Spleen (tissue), 7 donors: ENCODE measurements around the gene PRUNE2.

Experiments used
- CTCF ChIP-seq, 11 experiments: fragments of 200-600 bp in 7 of 11; fragments of 450-650 bp in 4 of 11; sonication (generic) in 4 of 11; IDR thresholded peaks in 8 of 11; conservative IDR thresholded peaks in 3 of 11; 1 replicate in 7 of 11; 2 replicates in 4 of 11; pipeline versions ENCODE4 v1.4.0 to v1.8.0; 2016 to 2021; ENCODE audit warnings: antibody characterized with exemption in 11 of 11, inconsistent platforms in 4 of 11, mild to moderate bottlenecking in 1 of 11
- POLR2A ChIP-seq, 3 donors: fragments of 450-650 bp; IDR thresholded peaks; one replicate each; pipeline ENCODE4 v1.5.1; 2017; ENCODE audit warnings: antibody characterized with exemption in 3 of 3, mild to moderate bottlenecking in 1 of 3
- POLR2AphosphoS5 ChIP-seq, 3 donors: sonication (generic); formaldehyde crosslinking; IDR thresholded peaks; one replicate each; pipeline ENCODE4 v1.5.1; 2017; ENCODE audit warnings: antibody characterized with exemption in 3 of 3
- donor health status: DM: no; HTN: no; CAD: no; lungs with moderate emphysema.
- donor health status: DM: no; HTN: no; CAD: no.
- donor health status: DM: no; HTN: no; CAD: no.

DNA sequence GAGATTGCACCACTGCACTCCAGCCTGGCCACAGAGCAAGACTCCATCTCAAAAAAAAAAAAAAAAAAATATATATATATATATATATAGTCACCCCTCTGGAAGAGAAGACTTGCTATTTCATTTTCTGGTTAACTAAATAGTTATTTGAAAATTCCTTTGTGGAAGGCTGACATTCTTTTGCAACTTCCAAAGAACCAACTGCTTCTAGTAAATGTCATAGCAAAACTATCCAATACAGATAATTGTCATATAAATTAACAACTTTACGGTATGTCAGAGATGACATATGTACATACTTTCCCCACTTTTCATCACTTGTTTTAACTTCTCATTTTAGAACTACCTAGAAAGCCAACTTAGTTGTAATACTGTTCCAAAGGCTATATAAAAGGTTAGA is 50.9 kb downstream of the PRUNE2 start:
- TF ChIP-seq POLR2AphosphoS5 (IDR thresholded peaks at IDR 0.05) (no peak), CTCF (IDR thresholded peaks at IDR 0.05 in 8 of 11, conservative IDR thresholded peaks at IDR 0.05 in 3 of 11) (no peak), POLR2A (IDR thresholded peaks at IDR 0.05) (no peak)
